Measurements from ENCODE around the gene SLC43A2.
"Not testable (repeated sequence)": the region's sequence is repeated elsewhere in the genome, so short reads cannot be mapped to it uniquely, and the experiment has no call there.

SLC43A2 gene

DNA sequence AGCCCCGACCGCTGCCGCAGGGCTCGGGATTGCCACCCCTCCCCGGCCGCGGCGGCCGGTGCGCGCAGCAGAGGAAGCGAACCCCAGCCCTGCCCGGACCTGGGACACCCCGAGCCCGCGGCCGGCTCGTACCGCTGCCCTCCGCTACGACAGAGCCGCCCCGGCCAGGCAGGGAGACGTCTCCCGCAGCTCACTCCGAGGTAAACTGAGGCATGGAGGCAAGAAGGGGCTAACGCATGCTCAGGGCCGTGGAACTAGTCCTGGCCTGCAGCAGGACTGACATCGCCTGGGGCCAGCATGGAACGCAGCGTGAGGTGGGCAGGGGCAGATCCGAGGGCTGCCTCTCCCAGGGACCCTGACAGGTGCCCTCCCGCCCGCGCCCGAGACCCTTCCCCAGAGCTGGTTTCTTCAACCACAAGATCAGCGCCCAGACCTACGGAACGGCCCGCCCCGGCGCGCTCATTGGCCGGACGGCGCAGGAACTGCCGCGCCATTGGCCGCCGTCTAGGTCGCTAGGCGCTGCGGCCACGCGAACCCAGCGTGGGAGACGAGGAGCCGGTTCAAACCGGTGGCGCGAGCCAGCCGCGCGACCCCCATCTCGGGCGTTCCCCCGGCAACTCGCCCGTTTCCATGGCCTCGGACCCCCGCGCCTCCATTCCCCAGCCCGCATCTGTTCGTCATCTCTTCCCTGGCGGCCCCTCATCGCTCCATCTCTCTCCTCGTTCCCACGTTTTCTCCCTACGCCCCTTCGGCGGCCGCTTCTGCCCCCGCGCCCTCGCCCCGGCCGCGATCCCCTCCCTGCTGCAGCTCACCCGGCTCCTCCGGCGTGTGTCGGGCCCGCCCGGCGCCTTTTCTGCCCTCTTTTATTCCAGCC is at the start of gene SLC43A2:
Gene SLC43A2 (minus strand): TSS at position 853 of the 874 bp plus-strand sequence. CDS start 960 bp downstream, outside the sequence.
- peak; percentile 69 for DNase-seq

DNA sequence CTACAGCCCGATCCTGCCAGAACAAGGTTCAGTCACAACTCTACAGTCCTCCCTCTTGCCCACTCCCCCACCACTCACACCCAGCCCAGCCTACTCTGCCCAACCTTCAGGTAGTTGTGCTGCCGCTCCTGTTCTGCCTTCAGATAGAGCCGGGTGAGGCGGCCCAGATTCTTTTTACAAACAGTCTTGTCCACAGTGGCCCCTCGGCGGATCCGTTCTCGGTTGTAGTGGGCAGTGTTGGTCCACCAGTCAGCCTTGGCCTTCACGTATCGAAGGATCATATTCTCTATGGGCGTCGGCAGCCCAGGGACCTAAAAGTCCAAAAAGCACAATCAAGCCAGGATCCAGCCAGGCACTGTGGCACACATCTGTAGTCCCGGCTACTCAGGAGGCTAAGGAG is 47.8 kb upstream of the SLC43A2 start:
- DNase-seq: no peak

GRCh38 chr17:1673041-1673785 is 44.6 kb upstream of the SLC43A2 start:
- DNase-seq: no peak

DNA sequence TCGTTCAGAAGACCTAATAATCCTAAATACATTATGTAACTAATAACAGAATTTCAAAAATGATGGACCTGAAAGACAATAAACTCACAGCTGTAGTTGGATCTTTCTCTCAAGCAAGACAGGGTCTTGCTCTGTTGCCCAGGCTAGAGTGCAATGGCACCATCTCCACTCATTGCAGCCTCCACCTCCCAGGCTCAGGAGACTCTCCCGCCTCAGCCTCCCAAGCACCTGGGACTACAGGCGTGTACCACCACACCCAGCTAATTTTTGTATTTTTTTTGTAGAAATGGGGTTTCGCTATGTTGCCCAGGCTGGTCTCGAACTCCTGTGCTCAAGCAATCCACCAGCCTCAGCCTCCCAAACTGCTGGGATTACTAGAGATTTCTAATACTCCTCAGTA is 35.3 kb upstream of the SLC43A2 start:
- DNase-seq: not testable (repeated sequence)

DNA sequence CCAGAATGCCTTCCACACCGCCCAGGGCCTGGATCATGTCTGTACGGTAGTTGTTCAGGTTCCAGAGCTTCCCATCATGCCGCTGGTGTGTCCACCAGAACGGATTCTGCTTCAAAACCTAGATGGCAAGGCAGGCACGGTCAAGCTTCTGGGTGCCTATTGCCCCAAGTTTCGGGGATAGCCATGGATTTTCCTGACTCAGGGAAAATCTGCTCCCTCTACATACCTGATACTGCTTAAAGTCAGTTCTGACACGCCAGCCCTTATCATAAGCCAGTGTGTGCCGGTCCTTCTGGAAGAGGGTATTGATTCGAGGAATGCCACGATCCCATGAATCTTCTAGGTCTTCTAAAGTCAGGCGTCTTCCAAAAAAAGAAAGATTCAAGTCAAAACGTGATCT is 32.4 kb upstream of the SLC43A2 start:
- no peak for DNase-seq

GRCh38 chr17:1658100-1658499 is 29.5 kb upstream of the SLC43A2 start:
- DNase-seq: no peak

- DNase-seq: no peak
Observed at GRCh38 chr17:1653735-1654134, 25.1 kb upstream of the SLC43A2 start.

- DNase-seq: not testable (repeated sequence)
Observed at GRCh38 chr17:1652794-1653193, 24.2 kb upstream of the SLC43A2 start.

DNA sequence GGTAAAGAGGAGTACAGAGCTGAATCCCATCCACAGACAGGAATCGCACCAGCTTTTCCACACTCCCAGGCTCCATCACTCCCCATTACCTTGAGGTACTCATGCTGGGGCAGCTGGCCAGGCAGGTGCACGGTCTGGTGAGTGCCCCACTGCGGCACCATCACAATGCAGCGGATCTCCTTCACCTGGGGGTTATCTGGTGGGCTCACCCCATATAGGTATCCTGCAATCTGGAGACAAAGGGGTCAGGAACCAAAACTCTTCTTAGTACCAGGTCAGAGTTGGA is 22.9 kb upstream of the SLC43A2 start:
- no peak for DNase-seq

DNA sequence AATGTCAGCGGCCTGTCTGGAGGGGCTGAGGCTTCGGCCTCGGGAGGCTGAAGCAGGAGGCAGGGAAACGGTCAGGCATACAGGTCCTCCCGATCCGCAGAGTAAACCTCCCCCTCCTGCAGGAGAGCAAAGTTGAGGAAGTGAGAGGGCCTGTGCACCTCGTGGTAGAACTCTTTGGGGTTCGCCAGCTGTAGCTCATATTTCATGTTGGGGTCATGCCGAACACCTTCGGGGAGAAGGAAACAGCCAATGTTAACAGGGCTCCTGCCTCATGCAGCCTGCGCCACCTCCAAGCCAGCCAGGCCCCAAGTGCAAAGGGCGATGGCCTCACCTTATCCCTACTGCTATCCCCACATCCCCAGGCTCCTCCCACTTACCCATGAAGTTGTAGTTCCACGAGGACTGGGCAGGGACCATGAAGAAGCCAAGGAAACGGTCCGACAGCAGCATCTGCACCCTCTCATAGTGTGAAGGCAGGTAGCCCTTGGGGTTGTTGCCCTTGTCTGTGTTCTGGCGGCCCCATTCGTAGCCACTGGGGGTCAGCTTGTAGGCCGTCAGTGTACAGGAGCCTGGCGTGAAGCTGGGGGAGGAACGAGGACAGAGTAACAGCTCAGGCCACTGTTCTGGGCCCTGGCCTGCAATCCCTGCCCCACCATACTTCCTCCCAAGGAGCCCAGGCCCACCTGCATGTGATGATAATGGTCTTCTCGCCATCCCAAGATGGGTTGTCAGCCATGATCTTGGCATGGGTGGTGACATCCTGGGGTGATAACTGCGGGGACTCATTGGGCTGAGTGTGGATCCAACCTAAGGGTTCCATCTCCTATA is 22.3 kb upstream of the SLC43A2 start:
- no peak for DNase-seq

DNA sequence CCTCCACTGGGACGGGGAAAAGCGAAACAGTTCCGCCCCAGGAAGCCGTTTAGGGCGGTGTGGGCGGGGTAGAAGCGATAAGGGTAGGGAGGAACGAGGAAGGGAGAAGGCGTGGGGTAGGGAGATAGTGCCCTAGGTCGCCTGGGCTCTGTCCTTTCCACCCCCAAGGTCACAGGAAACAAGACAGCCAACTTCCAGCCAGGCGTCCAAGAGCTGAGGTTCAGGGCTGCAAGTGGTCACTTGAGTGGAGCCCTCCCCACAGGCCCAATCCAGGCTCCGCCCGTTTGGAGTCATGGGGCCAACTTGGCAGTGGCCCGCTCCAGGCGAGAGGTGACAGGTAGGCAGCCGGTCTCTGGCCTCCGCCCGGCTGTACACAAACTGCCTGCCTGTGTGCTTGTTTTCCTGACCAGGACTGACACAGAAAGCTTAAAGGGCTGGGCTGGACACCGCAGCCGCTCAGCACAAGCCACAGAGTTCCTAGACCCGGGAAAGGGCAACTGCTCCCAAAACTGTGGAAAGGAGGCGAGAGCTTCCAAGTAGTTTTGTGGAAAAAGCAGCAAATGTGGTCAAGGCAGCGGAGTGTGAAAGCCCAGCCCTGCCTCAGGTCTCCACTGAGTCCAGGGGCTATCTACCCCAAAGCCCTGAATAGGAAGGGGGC is 21.3 kb upstream of the SLC43A2 start, which contains the start of gene RILP:
Gene RILP (minus strand): TSS at position 23 of the 658 bp plus-strand sequence. CDS start 62 bp downstream, outside the sequence.
- DNase-seq: no peak

GRCh38 chr17:1648963-1649843 is 20.6 kb upstream of the SLC43A2 start:
- DNase-seq: peak; percentile 65

GRCh38 chr17:1648173-1648962 is 19.7 kb upstream of the SLC43A2 start:
- DNase-seq: no peak

- no peak for DNase-seq
Observed at GRCh38 chr17:1647802-1648171, 19.2 kb upstream of the SLC43A2 start.

- DNase-seq: no peak
Observed at GRCh38 chr17:1646199-1646875, 17.7 kb upstream of the SLC43A2 start.

DNA sequence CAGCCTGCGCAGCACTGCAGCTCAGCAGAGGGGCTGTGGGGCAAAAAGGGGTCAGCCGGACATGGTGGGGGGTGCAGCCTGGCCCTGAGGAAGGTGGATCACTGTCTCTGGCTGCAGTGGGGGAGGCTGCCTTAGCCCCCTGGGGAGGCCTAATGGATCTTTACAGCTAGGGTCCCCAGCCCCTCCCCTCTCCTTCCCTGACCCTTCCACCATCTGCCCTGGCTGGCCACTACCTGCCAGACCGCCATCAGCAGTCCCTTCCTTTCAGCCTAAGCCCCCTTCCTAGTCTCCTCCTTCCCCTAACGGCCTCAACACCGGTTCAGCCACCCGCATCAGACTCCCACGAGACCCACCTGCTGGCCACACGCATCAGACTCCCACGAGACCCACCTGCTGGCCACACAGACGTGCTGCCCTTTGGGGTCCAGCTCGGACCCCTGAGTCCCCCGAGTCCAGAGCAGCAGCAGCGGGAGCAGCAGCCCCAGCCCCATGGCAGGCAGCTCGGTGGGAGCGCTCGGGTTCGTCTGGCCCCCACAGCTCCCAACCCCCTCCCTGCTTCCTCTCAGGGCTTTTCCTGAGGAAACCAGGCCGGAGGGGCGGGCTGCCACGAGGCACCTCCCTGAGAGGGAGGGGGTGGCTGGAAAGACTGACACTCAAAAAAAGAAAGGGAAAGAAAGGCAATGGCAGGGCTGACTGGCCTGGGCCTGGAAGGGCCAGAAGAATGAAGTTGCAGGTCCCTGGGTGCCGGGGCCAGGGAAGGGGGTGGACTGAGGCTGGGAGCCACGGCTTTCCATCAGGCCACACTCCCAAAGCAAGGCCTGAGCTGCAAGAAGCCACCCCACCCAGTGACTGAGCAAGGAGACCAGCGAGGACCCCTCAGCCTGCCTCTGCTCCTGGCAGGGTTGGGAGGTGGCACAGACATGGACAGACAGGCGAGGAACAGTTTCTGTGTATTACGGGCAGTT is 16.9 kb upstream of the SLC43A2 start, which contains the start of gene SCARF1:
Gene SCARF1 (minus strand): TSS at position 526 of the 965 bp plus-strand sequence. CDS start 35 bp downstream, at position 491.
- no peak for DNase-seq

DNA sequence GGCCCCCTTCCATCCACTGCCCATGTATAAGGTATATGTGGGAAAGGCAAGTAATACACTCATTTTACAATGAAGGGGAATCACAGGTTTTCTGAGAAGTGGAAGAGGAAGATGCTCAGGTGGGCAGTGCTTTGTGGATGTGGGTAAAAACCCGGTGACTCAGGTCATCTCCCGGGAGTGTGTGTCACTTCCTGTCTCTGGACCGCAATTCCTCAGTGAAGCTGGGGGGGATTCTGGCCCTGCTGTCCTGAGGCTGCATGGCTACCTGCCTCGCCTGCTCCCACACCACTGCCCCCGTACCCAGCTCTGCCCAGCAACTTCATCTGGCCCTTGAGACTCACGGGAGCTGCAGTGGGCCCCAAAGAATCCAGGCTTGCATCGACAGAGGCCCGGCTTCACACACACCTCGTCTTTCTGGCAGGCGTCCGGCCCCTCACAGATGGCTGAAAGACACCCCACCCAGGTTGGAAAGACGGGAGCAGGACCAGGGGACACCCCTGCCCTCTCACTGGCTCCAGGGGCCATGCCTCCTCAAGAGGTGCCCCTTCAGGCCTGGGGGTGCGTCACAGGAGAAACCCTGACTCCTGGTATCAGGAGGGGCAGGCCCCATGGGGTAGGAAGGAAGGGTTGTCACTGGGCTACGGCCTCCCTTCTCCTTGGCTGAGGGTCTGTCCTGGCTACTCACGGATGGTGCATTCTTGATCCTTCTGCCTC is 16.0 kb upstream of the SLC43A2 start:
- no peak for DNase-seq

- no peak for DNase-seq
Observed at GRCh38 chr17:1643999-1644492, 15.4 kb upstream of the SLC43A2 start.
